IPS-20b (cell line): ENCODE data around the gene ABAT.

Experiments used
- H3K27ac ChIP-seq: one replicate; pipeline ENCODE4 v1.5.1; 2013; ENCODE audit warnings: low read length
- H3K27me3 ChIP-seq: 2 replicates; pipeline ENCODE4 v1.6.1; 2013; ENCODE audit warnings: mild to moderate bottlenecking, low read length, inconsistent platforms; ENCODE audit not compliant: insufficient read depth
- H3K36me3 ChIP-seq: 2 replicates; pipeline ENCODE4 v1.6.1; 2013; ENCODE audit warnings: low read depth, mild to moderate bottlenecking, inconsistent platforms, low read length, moderate library complexity; ENCODE audit not compliant: insufficient read depth
- H3K4me1 ChIP-seq: 2 replicates; pipeline ENCODE4 v1.6.1; 2013; ENCODE audit warnings: mild to moderate bottlenecking, control low read depth, inconsistent platforms, low read length, moderate library complexity; ENCODE audit not compliant: insufficient read depth
- H3K4me3 ChIP-seq: 2 replicates; pipeline ENCODE4 v1.5.1; 2013; ENCODE audit warnings: mild to moderate bottlenecking, low read length, inconsistent platforms
- H3K9ac ChIP-seq: 2 replicates; pipeline ENCODE4 v1.6.1; 2013; ENCODE audit warnings: low read depth, mild to moderate bottlenecking, inconsistent platforms, low read length, moderate library complexity
- H3K9me3 ChIP-seq: 2 replicates; pipeline ENCODE4 v1.6.1; 2013; ENCODE audit warnings: mild to moderate bottlenecking, low read depth, low read length, inconsistent platforms; ENCODE audit not compliant: insufficient read depth

The ABAT gene

DNA sequence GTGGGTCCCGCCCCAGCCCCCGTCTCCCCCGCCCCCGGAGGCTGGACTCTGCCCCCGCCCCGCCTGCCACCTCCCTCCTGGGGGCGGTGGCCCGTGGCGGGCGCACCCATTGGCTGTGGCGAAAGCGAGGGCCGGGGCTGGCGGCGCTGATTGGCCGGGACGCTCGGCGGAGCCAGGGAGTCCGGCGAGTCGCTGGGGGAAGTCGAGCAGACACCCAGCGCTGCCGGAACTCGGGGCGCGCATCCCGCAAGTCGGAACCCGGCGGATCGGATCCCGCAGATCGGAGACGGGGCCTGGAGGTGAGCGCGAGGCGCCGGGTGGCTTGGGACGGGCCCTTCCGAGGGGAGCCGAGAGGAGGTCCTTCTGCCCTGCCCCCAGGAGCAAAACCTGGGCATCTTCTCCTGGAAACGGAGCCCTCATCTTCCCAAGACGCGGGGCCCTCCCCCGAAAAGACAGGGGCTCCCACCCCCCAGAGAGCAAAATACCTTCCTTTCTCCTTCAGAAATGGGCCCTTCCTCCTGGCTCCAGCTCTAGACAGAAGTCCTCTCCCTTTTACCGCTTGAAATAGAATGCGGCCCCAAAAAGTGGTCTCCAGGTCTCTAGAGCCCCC lies at the start of gene ABAT:
Gene ABAT, plus strand, starts transcription at position 205 of the 610 bp plus-strand sequence. CDS start 61,123 bp downstream, outside the sequence.
- Histone ChIP-seq H3K9me3 (no peaks in the 10 kb centered on the region), H3K4me1 (no peaks in the 10 kb centered on the region), H3K9ac (peak within 1 kb of the TSS; percentile 75; the same call in 1 of the 2 replicates), H3K36me3 (no peaks in the 10 kb centered on the region), H3K27me3 (peaks cover 36% of the 10 kb centered on the region), H3K4me3 (peak within 1 kb of the TSS; percentile 91), H3K27ac (no peak within 1 kb of the TSS)

DNA sequence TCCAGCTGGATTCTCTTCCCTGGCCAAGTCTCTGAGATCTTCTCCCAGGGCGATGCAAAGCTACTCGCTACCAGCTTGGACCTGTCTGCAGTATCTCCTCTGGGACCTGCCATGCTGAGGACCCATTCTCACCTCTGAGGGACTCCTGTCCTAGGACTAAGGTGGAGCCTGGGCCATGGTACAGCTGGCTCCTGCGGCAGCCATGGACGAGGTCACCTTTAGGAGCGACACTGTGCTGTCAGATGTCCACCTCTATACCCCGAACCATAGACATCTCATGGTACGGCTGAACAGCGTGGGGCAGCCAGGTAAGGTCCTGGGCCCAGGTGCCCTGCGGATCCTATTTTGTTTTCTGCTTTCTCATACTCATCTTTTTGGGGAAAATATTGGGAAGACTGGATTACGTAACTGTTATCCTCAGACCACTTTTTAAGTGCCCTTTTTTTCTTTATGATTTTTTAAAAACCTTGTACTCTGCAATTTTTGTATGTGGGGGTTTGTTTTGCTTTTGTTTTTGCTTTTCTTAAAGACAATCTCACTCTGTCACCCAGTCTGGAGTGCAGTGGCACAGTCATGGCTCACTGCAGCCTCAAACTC lies 48.8 kb upstream of the ABAT start:
- no peaks in the 10 kb centered on the region for H3K27me3 ChIP-seq
- H3K9me3 ChIP-seq: no peaks in the 10 kb centered on the region
- H3K27ac ChIP-seq: no peak overlapping the region
- H3K4me1 ChIP-seq: peaks cover 5% of the 10 kb centered on the region; the same call in 1 of the 2 replicates
- no peak overlapping the region for H3K9ac ChIP-seq
- peaks cover 69% of the 10 kb centered on the region for H3K36me3 ChIP-seq
- no peak overlapping the region for H3K4me3 ChIP-seq

DNA sequence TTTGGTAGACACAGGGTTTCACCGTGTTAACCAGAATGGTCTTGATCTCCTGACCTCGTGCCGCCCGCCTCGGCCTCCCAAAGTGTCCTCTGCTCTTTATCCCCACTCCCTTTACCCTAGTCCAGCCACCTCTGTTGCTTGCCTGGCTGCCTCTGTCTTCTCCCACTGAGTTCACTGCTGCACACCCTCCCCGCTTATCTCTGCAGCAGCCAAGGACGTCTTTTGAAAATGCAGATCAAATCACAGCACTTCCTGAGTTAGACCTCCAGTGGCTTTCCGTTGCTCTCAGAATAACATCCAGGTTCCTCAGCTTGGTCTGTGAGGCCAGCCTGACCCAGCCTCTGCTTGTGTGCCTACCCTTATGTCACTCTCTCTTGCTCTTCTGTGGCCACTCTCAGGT lies 47.5 kb upstream of the ABAT start:
- no peak overlapping the region for H3K27ac ChIP-seq
- H3K4me1 ChIP-seq: peaks cover 5% of the 10 kb centered on the region; the same call in 1 of the 2 replicates
- H3K9ac ChIP-seq: no peak overlapping the region
- H3K4me3 ChIP-seq: no peak overlapping the region
- no peaks in the 10 kb centered on the region for H3K9me3 ChIP-seq
- H3K36me3 ChIP-seq: peaks cover 82% of the 10 kb centered on the region
- H3K27me3 ChIP-seq: no peaks in the 10 kb centered on the region

DNA sequence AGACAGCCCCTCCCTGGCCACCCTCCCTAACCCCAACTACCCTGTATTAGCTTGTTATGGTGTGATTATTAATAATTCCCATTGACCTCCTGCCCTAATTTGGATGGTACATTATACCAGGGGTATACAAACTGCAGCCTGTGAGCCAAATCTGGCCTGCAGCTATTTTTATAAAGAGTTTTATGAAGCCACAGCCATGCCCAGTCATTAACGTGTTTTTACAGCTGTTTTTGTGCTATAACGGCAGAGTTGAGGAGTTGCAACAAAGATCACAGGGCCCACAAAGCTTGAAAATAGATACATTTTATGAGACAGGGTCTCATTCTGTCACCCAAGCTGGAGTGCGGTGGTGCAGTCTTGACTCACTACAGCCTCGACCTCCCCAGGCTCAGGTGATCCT lies 47.0 kb upstream of the ABAT start:
- Histone ChIP-seq H3K27ac (no peak overlapping the region), H3K9ac (no peak overlapping the region), H3K4me1 (peaks cover 5% of the 10 kb centered on the region; the same call in 1 of the 2 replicates), H3K4me3 (no peak overlapping the region), H3K27me3 (no peaks in the 10 kb centered on the region), H3K36me3 (peaks cover 87% of the 10 kb centered on the region), H3K9me3 (no peaks in the 10 kb centered on the region)

DNA sequence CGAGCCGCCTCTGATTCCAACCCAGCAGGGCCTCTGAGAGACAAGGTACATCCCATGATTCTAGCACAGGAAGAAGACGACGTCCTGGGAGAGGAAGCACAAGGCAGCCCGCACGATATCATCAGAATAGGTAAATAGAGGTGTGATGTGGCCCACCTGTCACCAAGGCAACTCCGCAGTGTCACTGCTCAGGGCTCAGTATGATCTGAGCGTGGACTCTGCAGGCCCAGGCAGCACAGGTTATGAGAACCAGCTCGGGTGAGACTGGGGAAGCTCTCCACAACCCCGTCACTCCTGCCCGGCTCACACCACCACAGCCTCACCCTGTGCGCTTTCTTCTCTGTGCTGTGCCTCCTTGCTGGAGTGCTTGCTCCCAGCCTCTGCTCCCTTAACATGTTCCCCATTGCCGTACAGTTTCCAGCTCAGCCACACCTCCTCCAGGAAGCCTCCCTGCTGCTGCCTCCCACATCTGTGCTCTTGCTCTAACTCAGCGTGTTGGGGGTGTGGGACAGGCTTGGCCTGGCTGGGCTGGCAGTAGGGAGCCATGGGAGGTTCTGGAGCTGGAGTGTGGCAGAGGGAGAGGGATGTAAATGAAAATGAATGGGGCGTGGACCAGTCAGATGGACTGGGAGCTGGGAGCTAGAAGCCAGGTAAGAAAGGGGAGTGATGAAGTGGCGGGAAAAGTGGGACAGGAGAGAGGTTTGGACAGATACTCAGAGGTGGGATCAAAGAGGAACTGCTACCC lies 45.3 kb upstream of the ABAT start:
- no peak overlapping the region for H3K9ac ChIP-seq
- H3K4me1 ChIP-seq: no peaks in the 10 kb centered on the region
- no peak overlapping the region for H3K4me3 ChIP-seq
- H3K27ac ChIP-seq: no peak overlapping the region
- H3K27me3 ChIP-seq: no peaks in the 10 kb centered on the region
- no peaks in the 10 kb centered on the region for H3K9me3 ChIP-seq
- H3K36me3 ChIP-seq: peaks cover 93% of the 10 kb centered on the region

DNA sequence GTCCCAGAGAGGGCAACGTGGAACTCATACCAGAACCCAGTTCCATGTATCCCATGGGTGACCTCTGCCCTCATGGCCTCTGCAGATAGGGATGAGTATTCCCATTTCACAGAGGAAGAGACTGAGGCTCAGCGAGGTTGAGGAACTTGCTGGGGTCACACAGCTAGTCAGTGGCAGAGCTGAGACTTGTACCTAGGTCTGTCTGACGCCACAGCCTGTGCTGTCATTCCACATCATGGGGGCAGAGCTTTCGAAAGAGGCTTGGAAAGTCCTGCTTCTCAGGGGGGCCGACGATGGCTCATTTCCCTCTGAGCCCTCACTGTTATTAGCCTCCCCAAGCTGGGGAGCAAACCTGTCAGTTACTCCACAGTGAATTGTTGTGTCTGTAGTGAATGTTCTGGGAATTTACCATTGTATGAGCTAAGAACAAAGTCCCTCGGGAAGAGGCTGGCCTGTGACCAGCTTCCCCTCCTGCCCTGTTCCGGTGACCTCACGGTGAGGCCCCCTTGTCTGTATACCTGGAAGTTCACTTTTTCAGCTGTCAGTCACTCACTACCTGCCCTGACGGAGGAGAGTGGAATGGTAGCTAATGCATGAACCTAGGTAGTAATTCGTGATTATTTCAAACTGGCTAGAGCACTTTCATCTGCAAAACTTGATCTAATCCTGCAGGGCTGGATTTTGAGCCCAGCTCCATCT lies 44.0 kb upstream of the ABAT start:
- Histone ChIP-seq H3K9me3 (no peaks in the 10 kb centered on the region), H3K36me3 (peaks cover 95% of the 10 kb centered on the region), H3K4me3 (no peak overlapping the region), H3K4me1 (no peaks in the 10 kb centered on the region), H3K9ac (no peak overlapping the region), H3K27ac (no peak overlapping the region), H3K27me3 (no peaks in the 10 kb centered on the region)

DNA sequence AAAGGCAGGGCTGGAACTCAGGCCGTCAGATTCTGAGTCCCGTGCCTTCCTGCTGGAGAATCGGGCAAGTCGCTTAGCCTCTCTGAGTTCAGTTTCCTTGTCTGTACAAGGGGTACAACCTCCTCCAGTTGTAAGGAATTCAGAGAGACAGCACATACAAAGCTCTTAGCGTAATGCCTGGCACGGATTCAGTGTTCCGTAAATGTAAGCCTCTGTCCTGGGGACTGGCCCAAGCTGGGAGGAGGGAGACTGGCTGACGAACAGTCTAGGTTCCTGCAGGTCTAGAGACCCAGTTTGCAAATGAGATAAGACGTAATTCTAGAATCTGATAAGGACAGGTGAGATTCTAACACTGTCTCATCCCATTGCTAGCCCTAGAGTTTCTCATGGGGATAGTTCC lies 43.0 kb upstream of the ABAT start:
- Histone ChIP-seq H3K27ac (no peak overlapping the region), H3K4me1 (no peaks in the 10 kb centered on the region), H3K9me3 (no peaks in the 10 kb centered on the region), H3K27me3 (no peaks in the 10 kb centered on the region), H3K4me3 (no peak overlapping the region), H3K9ac (no peak overlapping the region), H3K36me3 (peaks cover 95% of the 10 kb centered on the region)

DNA sequence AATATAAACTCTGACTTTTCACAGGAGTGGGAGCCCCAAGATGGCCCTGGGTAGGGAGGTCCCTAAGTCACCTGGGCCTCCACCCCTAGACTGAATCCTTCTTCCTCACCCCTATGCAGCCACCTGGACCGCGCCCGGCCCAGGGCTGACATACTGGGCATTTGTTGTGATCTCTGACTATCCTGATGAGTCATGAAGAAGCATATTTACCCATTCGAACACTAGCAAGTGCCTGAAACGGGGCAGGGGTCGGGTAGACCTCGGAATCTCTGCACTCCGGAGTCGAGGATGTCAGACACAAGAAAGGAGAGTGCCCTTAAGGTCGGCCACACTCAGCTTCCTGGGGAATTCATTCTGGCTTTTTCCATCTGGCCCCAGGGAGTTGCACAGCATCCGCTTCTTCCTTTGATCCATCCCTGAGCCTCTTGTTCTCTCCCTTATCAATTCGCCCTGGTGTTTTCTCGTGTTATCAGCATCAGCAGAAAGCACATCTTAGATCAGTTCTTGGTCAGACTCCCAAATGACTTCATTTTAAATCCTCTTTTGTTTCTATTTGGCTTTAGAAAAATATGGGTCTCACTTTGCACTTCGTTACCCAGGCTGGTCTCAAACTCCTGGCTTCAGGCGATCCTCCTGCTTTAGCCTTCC lies 42.5 kb upstream of the ABAT start:
- Histone ChIP-seq H3K36me3 (peaks cover 95% of the 10 kb centered on the region), H3K9me3 (no peaks in the 10 kb centered on the region), H3K9ac (no peak overlapping the region), H3K27ac (no peak overlapping the region), H3K4me1 (no peaks in the 10 kb centered on the region), H3K4me3 (no peak overlapping the region), H3K27me3 (no peaks in the 10 kb centered on the region)

DNA sequence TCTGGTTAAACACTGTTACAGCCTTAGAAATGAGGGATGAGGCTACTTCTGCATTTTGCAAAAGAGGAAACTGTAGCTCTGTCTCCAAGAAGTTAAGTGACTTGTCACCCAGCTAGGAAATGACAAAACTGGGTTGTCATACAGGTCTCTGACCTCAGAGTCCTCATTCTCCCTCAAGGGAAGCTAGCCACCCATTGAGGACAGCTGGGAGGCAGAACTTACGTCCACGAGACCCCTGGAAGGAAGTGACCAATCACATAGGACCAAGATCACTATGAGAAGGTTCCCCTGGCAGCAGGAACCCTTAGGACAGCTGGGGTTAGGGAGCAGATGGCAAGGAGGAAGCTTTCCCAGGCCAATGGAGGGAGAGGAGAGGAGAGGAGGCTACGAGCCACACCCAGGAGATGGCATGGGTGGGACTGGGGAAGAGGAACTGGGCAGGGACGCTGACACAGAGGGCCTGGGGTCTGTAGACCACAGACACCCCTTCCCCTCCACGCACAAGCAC lies 41.7 kb upstream of the ABAT start:
- H3K27me3 ChIP-seq: no peaks in the 10 kb centered on the region
- H3K4me3 ChIP-seq: no peak overlapping the region
- no peak overlapping the region for H3K9ac ChIP-seq
- peaks cover 95% of the 10 kb centered on the region for H3K36me3 ChIP-seq
- no peaks in the 10 kb centered on the region for H3K9me3 ChIP-seq
- no peaks in the 10 kb centered on the region for H3K4me1 ChIP-seq
- no peak overlapping the region for H3K27ac ChIP-seq

DNA sequence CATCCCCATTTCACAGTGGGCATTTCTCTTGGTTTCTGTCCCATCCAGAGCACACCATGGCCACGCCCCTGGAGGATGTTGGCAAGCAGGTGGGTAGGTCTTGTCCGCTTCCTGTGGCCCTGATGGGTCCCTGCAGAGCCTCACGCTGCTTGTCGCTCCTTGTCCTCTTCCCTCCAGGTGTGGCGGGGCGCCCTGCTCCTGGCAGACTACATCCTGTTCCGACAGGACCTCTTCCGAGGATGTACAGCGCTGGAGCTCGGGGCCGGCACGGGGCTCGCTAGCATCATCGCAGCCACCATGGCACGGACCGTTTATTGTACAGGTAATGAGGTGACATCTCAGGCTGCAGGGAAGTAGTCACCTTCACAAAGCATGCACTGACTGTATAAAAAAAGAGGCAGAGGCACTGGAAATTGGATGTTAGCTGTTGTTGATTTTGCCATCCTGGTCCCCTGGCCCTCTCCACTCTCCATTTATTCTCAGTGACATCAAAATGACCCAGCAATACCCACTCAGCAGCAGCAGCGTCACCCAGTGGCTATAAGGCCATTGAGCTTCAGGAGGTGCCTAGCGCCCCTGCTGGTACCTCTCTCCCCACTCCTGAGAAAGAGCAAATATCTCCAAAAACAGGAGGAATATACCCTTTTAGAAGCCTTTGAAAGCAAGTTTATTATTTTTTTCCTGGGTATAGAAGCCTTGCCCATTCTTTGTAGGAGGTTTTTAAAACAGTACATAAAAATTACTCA lies 39.3 kb upstream of the ABAT start:
- Histone ChIP-seq H3K27me3 (no peaks in the 10 kb centered on the region), H3K36me3 (peaks cover 94% of the 10 kb centered on the region), H3K9ac (no peak overlapping the region), H3K4me3 (no peak overlapping the region), H3K27ac (no peak overlapping the region), H3K9me3 (no peaks in the 10 kb centered on the region), H3K4me1 (no peaks in the 10 kb centered on the region)

DNA sequence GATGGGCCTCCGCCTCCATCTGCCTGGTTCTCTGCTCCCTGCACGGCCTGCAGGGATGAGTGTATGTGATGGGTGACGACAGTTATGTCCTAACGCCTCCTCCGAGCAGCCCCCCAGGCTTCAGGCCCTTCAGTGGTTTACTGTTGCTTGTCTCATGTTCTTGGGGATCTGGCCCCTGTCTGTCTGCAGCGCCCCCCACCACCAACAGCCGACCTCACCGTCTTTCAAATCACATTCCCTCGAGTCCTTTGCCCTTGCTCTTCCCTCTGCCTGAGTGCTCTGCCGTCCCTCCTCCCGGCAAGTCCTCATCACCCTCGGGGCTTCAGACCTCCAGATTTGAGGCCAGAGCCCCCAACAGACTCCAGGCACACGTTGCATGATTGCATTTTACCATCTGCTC lies 34.7 kb upstream of the ABAT start:
- Histone ChIP-seq H3K9me3 (no peaks in the 10 kb centered on the region), H3K9ac (no peak overlapping the region), H3K27me3 (no peaks in the 10 kb centered on the region), H3K4me1 (no peaks in the 10 kb centered on the region), H3K36me3 (peaks cover 94% of the 10 kb centered on the region), H3K27ac (no peak overlapping the region), H3K4me3 (no peak overlapping the region)
